ENCODE data around the gene HAUS3. TPM values are rescaled to one million over a fixed set of nuclear protein-coding genes. Genes with fewer than 3 reads are reported as not detected.

The HAUS3 gene
- total RNA-seq, 2 experiments from 2014 or later: 18.0 to 18.1 TPM

DNA sequence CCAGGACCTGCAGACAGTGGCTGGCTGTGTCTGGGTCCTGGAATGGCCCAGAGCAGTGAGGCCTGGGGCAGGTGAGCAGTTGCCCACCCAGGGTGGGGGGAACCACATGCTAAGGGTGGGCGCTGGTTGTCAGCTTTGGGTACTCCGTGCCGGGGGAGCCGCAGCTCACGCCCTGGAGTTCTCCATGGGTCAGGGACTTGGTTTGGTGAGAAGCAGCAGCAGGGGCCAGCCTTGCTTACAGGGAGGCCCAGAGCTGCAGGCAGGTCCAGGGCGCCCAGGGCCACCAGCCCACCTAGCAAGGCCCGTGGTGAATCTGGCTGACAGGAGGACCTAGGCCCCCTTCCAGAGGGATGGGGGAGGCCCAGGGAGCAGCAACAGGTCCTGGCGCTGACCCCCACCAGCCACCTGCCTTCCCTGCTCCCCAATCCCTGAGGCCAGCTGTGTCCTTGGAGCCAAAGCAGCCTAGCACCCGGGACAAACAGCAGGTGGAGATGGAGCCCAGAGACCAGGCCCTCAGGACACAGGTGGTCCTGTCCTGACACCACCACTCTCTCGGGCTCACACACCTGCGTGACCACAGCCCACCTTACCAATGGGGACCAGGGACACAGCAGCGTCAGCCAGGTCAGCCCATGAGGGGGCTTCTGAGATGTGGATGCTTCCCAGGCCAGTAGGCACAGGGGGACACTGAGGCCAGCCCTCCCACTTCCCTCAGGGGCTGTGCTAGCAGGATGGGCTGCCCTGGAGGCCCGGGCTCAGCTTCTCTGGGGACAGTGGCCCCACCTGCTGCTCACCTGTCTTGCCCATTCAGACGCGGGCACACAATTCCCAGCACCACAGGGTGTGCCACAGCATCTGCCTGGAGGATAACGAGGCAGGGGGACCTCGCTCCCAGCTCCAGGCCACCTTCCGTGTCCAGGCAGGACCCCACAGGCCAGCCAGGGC is 16.4 kb upstream of the HAUS3 start:
- H3K4me1 Mint-ChIP-seq (ENCODE audit: low read depth): peaks cover 2% of the 10 kb centered on the region
- no peak overlapping the region for H3K4me3 Mint-ChIP-seq
- no peaks in the 10 kb centered on the region for H3K9me3 Mint-ChIP-seq
- H3K27ac Mint-ChIP-seq: no peak overlapping the region
- no peaks in the 10 kb centered on the region for H3K27me3 Mint-ChIP-seq (ENCODE audit: low read depth)
- H3K36me3 Mint-ChIP-seq (ENCODE audit: low read depth): no peaks in the 10 kb centered on the region
- intact Hi-C loops (cut with micrococcal nuclease): no loop called here
- peak; percentile 3 for DNase-seq
- CTCF ChIA-PET: no interaction called here

DNA sequence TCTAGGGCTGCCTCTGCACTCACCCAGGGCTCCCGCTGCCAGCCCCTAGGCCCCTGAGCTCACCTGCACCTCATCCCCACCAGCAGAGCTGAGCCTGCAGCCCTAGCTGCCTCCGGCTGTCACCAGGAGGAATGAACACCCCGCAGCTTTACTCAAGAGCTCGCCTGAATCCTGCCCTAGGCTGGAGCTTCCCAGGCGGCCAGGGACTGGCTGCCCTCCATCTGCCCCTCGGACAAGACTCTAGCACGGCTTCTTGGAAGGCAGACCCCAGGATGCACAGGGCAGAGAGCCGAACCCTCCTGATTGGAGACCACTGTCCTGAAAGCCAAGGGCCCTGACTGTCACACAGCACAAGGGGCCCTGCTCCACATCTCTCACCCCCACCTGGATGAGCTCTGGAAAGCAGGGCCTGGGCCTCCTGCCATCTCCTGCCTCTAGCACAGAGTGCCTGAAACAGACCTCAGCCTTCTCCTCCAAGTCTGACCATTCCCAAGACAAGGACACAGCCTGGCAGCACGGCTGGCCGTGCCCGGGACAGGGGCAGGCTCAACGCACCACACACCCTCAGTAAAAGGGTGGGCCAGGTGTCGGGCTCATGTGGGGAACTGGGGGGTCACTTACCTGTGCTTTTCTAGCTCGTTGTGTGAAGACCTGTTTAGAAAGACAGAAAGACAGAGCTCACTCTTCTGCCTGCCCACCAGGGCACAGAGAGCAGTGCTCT is 15.6 kb upstream of the HAUS3 start:
- no peaks in the 10 kb centered on the region for H3K36me3 Mint-ChIP-seq (ENCODE audit: low read depth)
- no peaks in the 10 kb centered on the region for H3K27me3 Mint-ChIP-seq (ENCODE audit: low read depth)
- H3K4me1 Mint-ChIP-seq (ENCODE audit: low read depth): peaks cover 2% of the 10 kb centered on the region
- CTCF ChIA-PET: no interaction called here
- no peak overlapping the region for H3K27ac Mint-ChIP-seq
- no peak for DNase-seq
- no peak overlapping the region for H3K4me3 Mint-ChIP-seq
- intact Hi-C loops (cut with micrococcal nuclease): no loop called here
- no peaks in the 10 kb centered on the region for H3K9me3 Mint-ChIP-seq

DNA sequence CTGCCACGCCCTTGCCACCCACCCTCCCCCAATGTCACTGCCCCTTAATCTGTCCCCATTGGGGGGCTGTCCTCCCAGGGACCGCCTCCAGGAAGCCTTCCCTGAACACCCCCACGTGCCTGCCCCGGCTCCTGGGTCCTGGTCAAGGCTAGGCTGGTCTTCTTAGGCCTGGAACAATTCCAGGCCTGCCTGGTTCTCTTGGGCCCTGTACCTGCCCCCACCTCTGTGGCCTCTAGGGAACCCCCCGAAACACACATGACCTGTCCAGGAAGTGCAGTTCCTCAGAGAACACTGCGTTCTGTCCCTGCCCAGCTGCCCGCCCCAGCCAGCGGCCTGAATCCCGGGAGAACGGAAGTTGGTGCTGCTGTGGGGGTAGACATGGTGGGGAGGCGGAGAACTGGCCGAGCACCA is 14.9 kb upstream of the HAUS3 start:
- CTCF ChIA-PET: no interaction called here
- intact Hi-C loops (cut with micrococcal nuclease): no loop called here
- DNase-seq: peak; percentile 2
- Mint-ChIP-seq H3K9me3 (no peaks in the 10 kb centered on the region), H3K27me3 (ENCODE audit: low read depth) (no peaks in the 10 kb centered on the region), H3K4me3 (no peak overlapping the region), H3K36me3 (ENCODE audit: low read depth) (no peaks in the 10 kb centered on the region), H3K4me1 (ENCODE audit: low read depth) (peaks cover 2% of the 10 kb centered on the region), H3K27ac (no peak overlapping the region)

DNA sequence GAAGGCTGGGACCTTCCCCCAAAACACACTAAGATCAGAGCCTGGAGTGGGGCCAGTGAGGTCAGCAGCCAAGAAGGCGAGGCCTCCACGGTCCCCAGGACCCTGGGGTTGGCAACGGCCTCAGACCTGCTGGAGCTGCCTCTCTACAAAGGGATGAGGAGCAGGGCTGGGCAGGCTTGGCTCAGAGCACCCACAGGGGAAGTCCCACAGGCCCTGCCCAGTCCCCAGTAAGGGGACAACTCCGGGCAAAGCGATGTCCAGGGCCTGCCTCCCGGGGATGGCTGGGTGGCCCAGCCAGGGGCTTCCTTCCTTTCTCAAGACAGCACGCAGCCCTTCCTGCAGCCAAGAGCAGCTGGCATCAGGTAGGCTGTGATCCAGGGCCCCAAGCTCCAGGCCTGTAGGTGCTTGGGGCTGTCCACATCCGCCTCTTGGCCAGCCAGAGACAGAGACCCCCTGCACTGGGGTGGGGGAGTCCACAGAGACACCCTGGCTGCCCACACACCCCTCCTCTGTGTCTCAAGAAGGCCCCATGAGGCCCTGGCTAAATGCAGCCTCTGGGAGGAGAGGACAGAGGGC is 14.3 kb upstream of the HAUS3 start:
- no peak overlapping the region for H3K4me3 Mint-ChIP-seq
- intact Hi-C loops (cut with micrococcal nuclease): no loop called here
- CTCF ChIA-PET: no interaction called here
- H3K4me1 Mint-ChIP-seq (ENCODE audit: low read depth): peaks cover 2% of the 10 kb centered on the region
- H3K27ac Mint-ChIP-seq: no peak overlapping the region
- no peaks in the 10 kb centered on the region for H3K9me3 Mint-ChIP-seq
- no peak for DNase-seq
- no peaks in the 10 kb centered on the region for H3K27me3 Mint-ChIP-seq (ENCODE audit: low read depth)
- H3K36me3 Mint-ChIP-seq (ENCODE audit: low read depth): no peaks in the 10 kb centered on the region

DNA sequence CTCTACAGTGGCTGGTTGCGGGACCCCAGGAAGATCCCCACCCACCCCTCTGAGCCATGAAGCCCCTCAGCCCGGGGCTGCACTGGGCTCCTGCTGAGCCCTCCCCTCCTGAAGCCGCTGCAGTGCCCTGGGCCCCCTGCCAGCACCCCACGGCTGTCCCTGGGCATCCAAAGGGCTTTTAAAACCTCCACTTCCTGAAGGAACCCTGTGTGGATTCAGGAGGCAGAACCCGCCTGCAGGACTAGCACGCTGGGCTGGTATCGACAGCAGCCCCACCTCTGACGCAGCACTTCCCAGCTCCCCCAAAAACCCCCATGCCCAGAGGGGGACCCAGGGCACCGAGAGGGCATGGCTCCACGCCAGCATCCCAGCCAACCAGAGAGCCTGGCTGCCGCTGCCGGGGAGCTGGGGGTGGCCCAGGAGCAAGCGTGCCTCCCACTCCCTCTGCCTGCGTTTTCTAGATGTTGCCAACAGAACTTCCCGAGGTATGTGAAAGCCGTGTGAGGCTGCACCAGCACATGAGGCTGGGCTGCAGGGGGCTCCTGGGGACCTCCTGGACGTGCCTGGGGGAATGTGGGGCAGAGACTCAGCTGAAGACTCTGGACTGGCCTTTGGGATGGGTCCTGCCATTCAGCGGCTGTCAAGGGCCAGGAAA is 13.7 kb upstream of the HAUS3 start:
- intact Hi-C loops (cut with micrococcal nuclease): no loop called here
- no peak overlapping the region for H3K27ac Mint-ChIP-seq
- no peaks in the 10 kb centered on the region for H3K36me3 Mint-ChIP-seq (ENCODE audit: low read depth)
- peaks cover 2% of the 10 kb centered on the region for H3K4me1 Mint-ChIP-seq (ENCODE audit: low read depth)
- no peak overlapping the region for H3K4me3 Mint-ChIP-seq
- CTCF ChIA-PET: no interaction called here
- DNase-seq: peak; percentile 3
- H3K27me3 Mint-ChIP-seq (ENCODE audit: low read depth): no peaks in the 10 kb centered on the region
- H3K9me3 Mint-ChIP-seq: no peaks in the 10 kb centered on the region

DNA sequence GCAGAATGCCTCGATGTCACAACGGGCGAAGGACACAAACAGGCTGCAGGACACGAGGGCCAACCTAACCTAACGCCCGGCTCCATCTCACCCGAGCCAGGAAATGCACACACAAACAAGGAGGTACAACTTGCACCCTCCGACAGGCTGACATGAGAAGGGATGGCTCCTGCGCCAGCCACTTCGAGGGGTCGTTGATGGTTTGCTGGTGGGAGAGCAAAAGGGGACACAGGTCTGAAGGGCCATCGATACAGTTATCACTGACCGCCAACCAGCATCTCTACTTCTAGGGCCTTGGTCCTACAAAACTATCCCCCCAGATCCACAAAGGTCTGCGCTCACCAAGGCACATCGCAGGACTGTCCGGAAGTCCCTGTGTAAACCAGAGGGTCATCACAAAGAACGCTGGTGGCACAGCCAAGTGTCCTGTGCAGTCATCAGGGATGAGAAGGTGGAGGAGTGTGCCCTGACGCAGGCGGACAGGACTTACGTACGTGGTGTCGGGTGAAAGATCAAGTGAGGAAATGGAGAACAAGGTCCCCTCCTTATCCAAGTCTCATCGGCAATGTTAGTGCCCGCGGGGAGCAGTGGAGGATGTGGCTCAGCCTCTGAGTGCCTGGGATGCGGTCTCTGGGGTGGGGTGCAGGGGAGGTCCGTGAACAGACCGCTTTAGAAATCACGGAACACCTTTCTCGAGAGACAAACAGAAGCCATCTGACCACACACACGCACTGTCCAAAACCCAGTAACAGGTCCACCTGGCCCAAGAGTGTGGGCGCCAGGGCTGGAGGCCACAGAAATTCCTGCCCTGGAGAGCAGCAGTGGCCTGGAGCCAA is 13.0 kb upstream of the HAUS3 start:
- CTCF ChIA-PET: interaction anchor here (0.7 kb wide), 1 partner anchor 680 kb away, joined by 4 read pairs; no protein-coding TSS in a partner anchor
- no peaks in the 10 kb centered on the region for H3K27me3 Mint-ChIP-seq (ENCODE audit: low read depth)
- H3K4me1 Mint-ChIP-seq (ENCODE audit: low read depth): peaks cover 2% of the 10 kb centered on the region
- intact Hi-C loops (cut with micrococcal nuclease): no loop called here
- no peak overlapping the region for H3K27ac Mint-ChIP-seq
- no peaks in the 10 kb centered on the region for H3K36me3 Mint-ChIP-seq (ENCODE audit: low read depth)
- peak; percentile 3 for DNase-seq
- H3K9me3 Mint-ChIP-seq: no peaks in the 10 kb centered on the region
- no peak overlapping the region for H3K4me3 Mint-ChIP-seq

DNA sequence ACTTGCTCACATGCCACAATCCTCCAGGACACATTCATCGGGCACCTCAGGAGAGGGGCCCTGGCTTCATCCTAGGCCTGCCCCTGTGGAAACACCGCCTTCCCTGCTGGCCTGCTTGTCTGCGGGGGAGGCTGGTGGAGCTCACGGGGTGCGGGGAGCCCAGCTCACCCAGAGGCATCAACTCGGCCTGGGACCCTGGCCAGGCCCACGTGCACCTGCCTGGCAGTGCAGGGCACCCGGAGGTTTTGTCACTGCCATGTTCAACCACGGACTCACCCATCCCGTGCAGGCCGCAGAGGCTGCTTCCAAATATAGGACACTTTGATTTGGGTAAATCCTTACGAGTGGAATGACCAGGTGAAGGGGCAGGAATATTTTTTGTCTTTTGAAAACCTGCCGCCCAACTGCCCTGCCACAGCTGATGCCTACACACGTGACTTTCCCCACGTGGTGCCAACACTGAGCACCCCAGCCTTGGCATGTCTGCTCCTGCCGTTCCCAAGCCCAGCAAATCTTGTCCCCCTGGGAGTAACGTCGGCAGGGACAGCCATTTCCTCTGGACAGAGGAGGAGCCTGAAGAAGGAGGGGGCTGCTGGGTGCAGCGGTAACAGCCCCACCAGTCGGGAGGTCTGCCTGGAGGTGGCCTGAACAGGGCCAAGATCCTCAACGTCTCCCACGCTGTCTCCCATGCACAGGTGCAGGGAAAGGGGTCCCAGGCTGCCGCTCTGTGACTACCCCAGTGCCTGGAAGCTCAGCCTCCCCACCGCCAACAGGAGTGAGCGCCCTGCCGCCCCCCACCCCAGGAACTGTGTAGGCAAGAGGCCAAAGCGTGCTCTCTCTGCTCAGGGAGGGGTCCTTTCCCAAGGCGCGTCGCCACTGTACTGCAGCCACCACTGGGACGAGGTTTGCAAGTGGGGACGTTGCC is 11.5 kb upstream of the HAUS3 start:
- Mint-ChIP-seq H3K4me1 (ENCODE audit: low read depth) (no peaks in the 10 kb centered on the region), H3K36me3 (ENCODE audit: low read depth) (no peaks in the 10 kb centered on the region), H3K4me3 (no peak overlapping the region), H3K27ac (no peak overlapping the region), H3K27me3 (ENCODE audit: low read depth) (no peaks in the 10 kb centered on the region), H3K9me3 (no peaks in the 10 kb centered on the region)
- intact Hi-C loops (cut with micrococcal nuclease): no loop called here
- no peak for DNase-seq
- CTCF ChIA-PET: no interaction called here

DNA sequence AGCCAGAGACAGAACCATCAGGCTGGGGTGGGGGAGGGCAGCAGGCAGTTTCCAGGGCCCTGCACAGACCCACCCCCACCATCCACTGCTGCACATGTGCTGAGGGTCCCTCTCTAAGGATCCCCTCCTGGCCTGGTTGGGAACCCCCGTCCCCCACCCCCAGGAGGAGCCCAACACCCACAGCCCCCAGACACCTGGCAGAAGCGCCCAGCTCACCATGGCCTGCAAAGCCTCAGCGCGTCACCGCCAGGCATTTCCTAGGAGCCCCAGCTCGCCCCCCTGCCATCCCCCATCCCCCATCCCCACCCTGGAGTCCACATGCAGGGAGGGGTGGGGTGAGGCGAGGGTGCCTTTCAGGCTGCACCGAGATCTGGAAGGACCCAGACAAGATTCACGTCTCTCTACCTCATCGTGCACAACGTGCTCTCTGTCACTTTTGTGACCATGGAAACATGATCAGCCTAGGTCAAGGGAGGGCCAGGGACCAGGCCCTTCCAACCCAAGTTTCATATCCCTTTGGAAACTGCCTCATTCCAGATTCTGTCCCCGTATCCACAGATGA is 10.7 kb upstream of the HAUS3 start:
- Mint-ChIP-seq H3K27ac (no peak overlapping the region), H3K9me3 (no peaks in the 10 kb centered on the region), H3K27me3 (ENCODE audit: low read depth) (no peaks in the 10 kb centered on the region), H3K4me3 (no peak overlapping the region), H3K36me3 (ENCODE audit: low read depth) (no peaks in the 10 kb centered on the region), H3K4me1 (ENCODE audit: low read depth) (no peaks in the 10 kb centered on the region)
- CTCF ChIA-PET: no interaction called here
- intact Hi-C loops (cut with micrococcal nuclease): no loop called here
- peak; percentile 3 for DNase-seq

DNA sequence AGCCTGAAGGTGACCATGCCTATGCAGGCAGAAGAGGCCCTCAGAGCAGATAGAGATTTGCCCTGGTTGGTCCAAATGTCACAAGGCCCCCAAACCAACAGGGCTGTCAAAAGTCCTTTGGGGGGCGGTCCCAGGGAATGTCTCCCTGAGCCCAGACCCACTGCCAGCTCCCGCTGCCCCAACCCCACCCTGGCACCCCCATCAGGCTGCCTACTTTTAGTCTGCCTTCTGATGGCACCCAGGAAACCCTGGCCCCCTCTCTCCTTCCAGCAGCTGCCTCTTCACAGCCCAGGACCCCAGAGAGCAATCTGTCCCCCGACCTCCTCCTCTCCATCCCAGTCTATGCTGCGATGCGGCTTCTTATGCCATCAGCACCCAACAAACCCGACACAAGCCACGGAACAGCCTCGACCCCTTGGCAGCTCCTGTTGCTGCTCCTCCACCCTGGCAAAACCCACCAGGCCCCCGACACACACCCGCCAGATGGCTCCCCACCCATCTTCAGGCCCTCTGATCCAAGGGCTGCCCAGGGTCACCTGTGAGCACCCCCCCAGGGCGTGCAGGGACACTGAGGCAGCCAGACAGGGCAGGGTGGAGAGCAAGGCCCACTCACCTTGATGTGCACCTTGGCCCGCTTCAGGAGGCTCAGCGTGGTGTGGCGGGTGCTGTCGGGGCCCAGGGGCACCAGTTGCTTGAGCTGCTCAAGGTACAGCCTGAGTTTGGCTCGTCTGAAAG is 10.0 kb upstream of the HAUS3 start:
- H3K4me1 Mint-ChIP-seq (ENCODE audit: low read depth): no peaks in the 10 kb centered on the region
- H3K27me3 Mint-ChIP-seq (ENCODE audit: low read depth): no peaks in the 10 kb centered on the region
- intact Hi-C loops (cut with micrococcal nuclease): no loop called here
- H3K9me3 Mint-ChIP-seq: no peaks in the 10 kb centered on the region
- no peaks in the 10 kb centered on the region for H3K36me3 Mint-ChIP-seq (ENCODE audit: low read depth)
- DNase-seq: peak; percentile 2
- H3K27ac Mint-ChIP-seq: no peak overlapping the region
- CTCF ChIA-PET: no interaction called here
- no peak overlapping the region for H3K4me3 Mint-ChIP-seq

DNA sequence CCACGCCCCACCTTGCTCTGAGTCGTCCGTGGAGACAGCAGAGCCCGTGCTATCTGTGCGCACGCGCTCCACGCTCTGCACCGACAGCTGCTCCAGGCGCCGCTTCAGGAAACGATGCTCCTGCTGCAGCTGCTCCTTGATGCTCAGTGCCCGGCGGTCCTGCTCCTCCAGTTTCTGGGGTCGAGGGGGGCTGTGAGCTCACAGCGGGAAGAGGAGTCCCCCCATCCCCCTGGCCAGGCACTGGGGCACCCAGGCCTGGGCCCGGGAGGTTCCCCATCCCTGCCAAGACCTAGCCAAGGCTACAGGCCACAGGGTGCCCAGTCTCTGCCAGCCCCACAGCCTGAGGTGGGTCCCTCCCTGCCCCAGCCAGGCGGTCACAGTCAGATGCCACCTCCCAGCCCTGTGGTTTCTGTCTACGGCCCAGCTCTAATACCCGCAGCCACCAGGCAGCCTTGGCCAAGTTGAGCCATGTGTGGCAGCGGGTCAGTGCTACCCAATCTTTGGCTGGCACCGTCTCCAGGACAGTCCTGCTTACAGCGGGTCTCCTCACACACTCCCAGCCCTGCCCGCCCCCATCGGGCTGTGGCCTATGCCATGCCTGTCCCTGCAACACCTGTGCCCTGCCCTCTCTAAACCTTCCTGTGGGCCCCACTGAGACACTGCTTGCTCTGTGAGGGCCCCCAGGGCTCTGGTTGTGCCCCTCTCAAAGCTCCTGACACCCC is 9.3 kb upstream of the HAUS3 start:
- CTCF ChIA-PET: no interaction called here
- no peaks in the 10 kb centered on the region for H3K27me3 Mint-ChIP-seq (ENCODE audit: low read depth)
- no peaks in the 10 kb centered on the region for H3K4me1 Mint-ChIP-seq (ENCODE audit: low read depth)
- intact Hi-C loops (cut with micrococcal nuclease): no loop called here
- H3K4me3 Mint-ChIP-seq: no peak overlapping the region
- no peak overlapping the region for H3K27ac Mint-ChIP-seq
- no peaks in the 10 kb centered on the region for H3K36me3 Mint-ChIP-seq (ENCODE audit: low read depth)
- H3K9me3 Mint-ChIP-seq: no peaks in the 10 kb centered on the region
- DNase-seq: peak; percentile 3
